Hematopoietic multipotent progenitor cell treated with erythropoietin and hydrocortisone succinate and interleukin-3 and kit ligand, for 6 days (in vitro differentiated cells): Measurements from ENCODE around the gene STYX.
"Not testable (repeated sequence)": the region's sequence is repeated elsewhere in the genome, so short reads cannot be mapped to it uniquely, and the experiment has no call there.

Experiments used
- DNase-seq: peaks from one replicate; pipeline ENCODE4 v3.0.0-alpha.2; 2015

Gene STYX

GRCh38 chr14:52727509-52727908 is 2.5 kb upstream of the STYX start:
- not testable (repeated sequence) for DNase-seq

GRCh38 chr14:52729035-52729434 is 931 bp upstream of the STYX start:
- DNase-seq: not testable (repeated sequence)

- no peak for DNase-seq
These were observed 411 bp upstream of the STYX start for GRCh38 chr14:52729585-52729924.

- DNase-seq: peak; percentile 53
These were observed 744 bp downstream of the STYX start for GRCh38 chr14:52730709-52731111.

GRCh38 chr14:52733824-52734223 is 3.9 kb downstream of the STYX start:
- no peak for DNase-seq

- DNase-seq: no peak
These were observed 6.0 kb downstream of the STYX start for GRCh38 chr14:52735921-52736489.

- peak; percentile 40 for DNase-seq
These were observed 8.4 kb downstream of the STYX start for GRCh38 chr14:52738409-52738808.

GRCh38 chr14:52740751-52741150 is 10.8 kb downstream of the STYX start:
- DNase-seq: no peak

GRCh38 chr14:52741865-52742264 is 11.9 kb downstream of the STYX start:
- DNase-seq: peak; percentile 22

- DNase-seq: no peak
These were observed 18.8 kb downstream of the STYX start for GRCh38 chr14:52748647-52749292.

- no peak for DNase-seq
These were observed 25.8 kb downstream of the STYX start for GRCh38 chr14:52755607-52756316.

- no peak for DNase-seq
These were observed 29.2 kb downstream of the STYX start for GRCh38 chr14:52759145-52759544.

GRCh38 chr14:52762923-52763322 is 33.0 kb downstream of the STYX start:
- not testable (repeated sequence) for DNase-seq

GRCh38 chr14:52767058-52767833 is 37.3 kb downstream of the STYX start:
- DNase-seq: no peak

GRCh38 chr14:52769887-52770286 is 39.9 kb downstream of the STYX start:
- DNase-seq: no peak

GRCh38 chr14:52776816-52777215 is 46.9 kb downstream of the STYX start:
- DNase-seq: no peak

GRCh38 chr14:52778702-52779101 is 48.7 kb downstream of the STYX start:
- no peak for DNase-seq

GRCh38 chr14:52780893-52781292 is 50.9 kb downstream of the STYX start:
- no peak for DNase-seq

- no peak for DNase-seq
These were observed 51.7 kb downstream of the STYX start for GRCh38 chr14:52781629-52782028.

- no peak for DNase-seq
These were observed 53.2 kb downstream of the STYX start for GRCh38 chr14:52783206-52783605.

- no peak for DNase-seq
These were observed 56.9 kb downstream of the STYX start for GRCh38 chr14:52786887-52787286.

- DNase-seq: peak; percentile 28
These were observed 59.2 kb downstream of the STYX start for GRCh38 chr14:52789118-52789517.

- DNase-seq: no peak
These were observed 60.2 kb downstream of the STYX start for GRCh38 chr14:52790011-52790755.
